IMR-90 (cell line): ENCODE measurements around the gene SLC4A8. TPM values are rescaled to one million over a fixed set of nuclear protein-coding genes. Genes with fewer than 3 reads are reported as not detected.

Source experiments
- ATAC-seq: fragments of 200-7000 bp; cut with Tn5 transposase; 2 replicates; pipeline ENCODE4 v1.9.1; 2020; ENCODE audit warnings: low read depth, mild to moderate bottlenecking, moderate library complexity
- BruUV-seq: library from RNA; stranded (reverse); fragments of 400-500 nt; replicated peaks from 2 replicates; lab custom pipeline; 2021; lab: Mats Ljungman, UMichigan
- CTCF ChIA-PET: fragments of 300-600 bp; formaldehyde crosslinking; extraction: SDS; loops from one replicate; lab custom pipeline; 2021; ENCODE audit warnings: antibody characterized with exemption; lab: Yijun Ruan, JAX
- POLR2A ChIA-PET: fragments of 300-600 bp; sonication (Branson Sonifier 250); formaldehyde crosslinking; loops from one replicate; lab custom pipeline; 2022; ENCODE audit warnings: antibody characterized with exemption; ENCODE audit not compliant: unreplicated experiment; lab: Charles Lee
- DNase-seq: peaks from one replicate; pipeline ENCODE4 v3.0.0; 2013
- H2AFZ ChIP-seq: replicated peaks from 2 replicates; pipeline ENCODE3; 2013; ENCODE audit warnings: low read length, mild to moderate bottlenecking; ENCODE audit not compliant: poor library complexity
- H2AK5ac ChIP-seq: 2 replicates; pipeline ENCODE4 v1.6.1; 2013; ENCODE audit warnings: low read depth, low read length, inconsistent platforms
- H2AK9ac ChIP-seq: replicated peaks from 2 replicates; pipeline ENCODE3; 2013; ENCODE audit warnings: mild to moderate bottlenecking, low read depth, low read length, moderate library complexity; ENCODE audit not compliant: poor library complexity
- H2BK120ac ChIP-seq: 2 replicates; pipeline ENCODE4 v1.6.1; 2013; ENCODE audit warnings: low read depth, low read length, inconsistent platforms
- H2BK15ac ChIP-seq: 3 replicates; pipeline ENCODE4 v1.6.1; 2013; ENCODE audit warnings: low read depth, low read length, inconsistent platforms
- H2BK20ac ChIP-seq: 2 replicates; pipeline ENCODE4 v1.6.1; 2013; ENCODE audit warnings: low read depth, mild to moderate bottlenecking, inconsistent platforms, low read length, moderate library complexity
- H2BK5ac ChIP-seq: 2 replicates; pipeline ENCODE4 v1.6.1; 2013; ENCODE audit warnings: mild to moderate bottlenecking, low read depth, low read length, inconsistent platforms; ENCODE audit not compliant: poor library complexity, severe bottlenecking
- H3K14ac ChIP-seq: replicated peaks from 2 replicates; pipeline ENCODE4 v1.6.1; 2013; ENCODE audit warnings: low read depth, low read length, inconsistent platforms
- H3K18ac ChIP-seq: 2 replicates; pipeline ENCODE4 v1.6.1; 2013; ENCODE audit warnings: low read depth, low read length, control low read depth
- H3K23ac ChIP-seq: 2 replicates; pipeline ENCODE4 v1.6.1; 2013; ENCODE audit warnings: low read depth, low read length, inconsistent platforms
- H3K27ac ChIP-seq: 2 replicates; pipeline ENCODE4 v1.5.1; 2013; ENCODE audit warnings: mild to moderate bottlenecking, control low read depth, low read length; ENCODE audit not compliant: insufficient read depth
- H3K27me3 ChIP-seq: 2 replicates; pipeline ENCODE4 v1.6.1; 2013; ENCODE audit warnings: low read length; ENCODE audit not compliant: control insufficient read depth, insufficient read depth
- H3K36me3 ChIP-seq: 2 replicates; pipeline ENCODE4 v1.6.1; 2013; ENCODE audit warnings: low read length, mixed read lengths; ENCODE audit not compliant: control insufficient read depth, insufficient read depth
- H3K4ac ChIP-seq: 2 replicates; pipeline ENCODE4 v1.6.1; 2013; ENCODE audit warnings: low read depth, low read length, inconsistent platforms
- H3K4me1 ChIP-seq: 2 replicates; pipeline ENCODE4 v1.6.1; 2013; ENCODE audit warnings: low read length, mixed read lengths; ENCODE audit not compliant: control insufficient read depth, insufficient read depth
- H3K4me2 ChIP-seq: 2 replicates; pipeline ENCODE4 v1.6.1; 2013; ENCODE audit warnings: low read depth, mild to moderate bottlenecking, control low read depth, low read length, moderate library complexity
- H3K4me3 ChIP-seq: 2 replicates; pipeline ENCODE4 v1.5.1; 2013; ENCODE audit warnings: low read depth, mild to moderate bottlenecking, control low read depth, low read length, moderate library complexity; ENCODE audit not compliant: insufficient read depth
- H3K56ac ChIP-seq: 2 replicates; pipeline ENCODE4 v1.6.1; 2013; ENCODE audit warnings: low read length, inconsistent platforms; ENCODE audit not compliant: insufficient read depth; ENCODE audit errors: extremely low read depth
- H3K79me1 ChIP-seq, 2 experiments: 2 replicates each; pipeline ENCODE4 v1.6.1; 2013; ENCODE audit warnings: low read length in 2 of 2, inconsistent platforms in 1 of 2, low read depth in 1 of 2
- H3K9ac ChIP-seq: 2 replicates; pipeline ENCODE4 v1.6.1; 2013; ENCODE audit warnings: low read depth, low read length, control low read depth
- H3K9me1 ChIP-seq: 2 replicates; pipeline ENCODE4 v1.6.1; 2013; ENCODE audit warnings: low read length, inconsistent platforms; ENCODE audit not compliant: insufficient read depth
- H3K9me3 ChIP-seq: 2 replicates; pipeline ENCODE4 v1.6.1; 2013; ENCODE audit warnings: low read length; ENCODE audit not compliant: control insufficient read depth, insufficient read depth
- H4K20me1 ChIP-seq: 2 replicates; pipeline ENCODE4 v1.6.1; 2013; ENCODE audit warnings: low read length, inconsistent platforms; ENCODE audit not compliant: insufficient read depth
- H4K5ac ChIP-seq: 2 replicates; pipeline ENCODE4 v1.6.1; 2013; ENCODE audit warnings: mild to moderate bottlenecking, low read depth, low read length, control low read depth
- H4K8ac ChIP-seq, 2 experiments: 2 replicates each; pipeline ENCODE4 v1.6.1; 2013; ENCODE audit warnings: low read depth in 2 of 2, low read length in 2 of 2, control low read depth in 1 of 2, inconsistent platforms in 1 of 2
- H4K91ac ChIP-seq: 2 replicates; pipeline ENCODE4 v1.6.1; 2013; ENCODE audit warnings: low read depth, low read length, inconsistent platforms; ENCODE audit not compliant: insufficient read depth
- RCOR1 ChIP-seq: IDR thresholded peaks from 2 replicates; pipeline ENCODE4 v1.6.1; 2012; ENCODE audit warnings: mild to moderate bottlenecking, low read length, improper control_type of control experiment; ENCODE audit not compliant: insufficient replicate concordance
- RFX5 ChIP-seq: IDR thresholded peaks from 2 replicates; pipeline ENCODE4 v1.8.0; 2012; ENCODE audit warnings: low read depth, mild to moderate bottlenecking, low read length, moderate library complexity
- SMC3 ChIP-seq: fragments of 150-350 bp; IDR thresholded peaks from 2 replicates; pipeline ENCODE4 v1.6.1; 2016; ENCODE audit warnings: low read depth, mild to moderate bottlenecking, antibody characterized with exemption, low read length, moderate library complexity
- WGBS, 2 experiments: methylation state at CpG; one replicate each; pipeline versions ENCODE4 v1.1.5 to v1.1.7; 2013; ENCODE audit warnings: missing lambda C conversion rate in 2 of 2; ENCODE audit not compliant: insufficient read length in 1 of 2; ENCODE audit errors: extremely low coverage in 2 of 2; 5-methylcytosine and 5-hydroxymethylcytosine counted together
- dilution Hi-C: fragments of 300-500 bp; cut with HindIII; formaldehyde crosslinking; loops from one replicate; pipeline ENCODE4 v1.14.3; 2018; ENCODE audit warnings: low sequenced_read_pairs; ENCODE audit not compliant: unreplicated experiment
- in situ Hi-C: fragments of 300-500 bp; cut with MboI; formaldehyde crosslinking; loops from 3 replicates; pipeline ENCODE4 v1.14.3; 2019; ENCODE audit warnings: low sequenced_read_pairs, inconsistent platforms, mixed read lengths
- intact Hi-C: fragments of 100-400 bp; cut with micrococcal nuclease; formaldehyde crosslinking; loops from 2 replicates; pipeline ENCODE4 v1.10.0; 2022
- polyA plus RNA-seq, 3 experiments: library from polyadenylated mRNA; depleted of rRNA; stranded (reverse); fragments of >200 nt; gene quantifications; 2 replicates each; pipeline ENCODE4 v1.2.3, GENCODE V29; 2012; ENCODE audit warnings: low replicate concordance in 1 of 3
- total RNA-seq: library from RNA; depleted of rRNA; stranded (reverse); fragments of >200 nt; gene quantifications from 2 replicates; pipeline ENCODE4 v1.2.3, GENCODE V29; 2012
- TF ChIP-seq, protein P1 (sequence below): fragments of 150-350 bp; IDR thresholded peaks from 2 replicates; pipeline ENCODE4 v1.6.1; 2016; ENCODE audit warnings: low read depth, mild to moderate bottlenecking, low read length, moderate library complexity, borderline replicate concordance

The SLC4A8 gene
- total and polyA plus RNA-seq, 2 of the 4 experiments (the other 2 are of a cell fraction), result 3.1 to 5.2 TPM

GRCh38 chr12:51525518-51525917 is 100.9 kb downstream of the SLC4A8 start:
- Histone ChIP-seq H3K4me3 (no peak overlapping the region), H2AK5ac (no peak overlapping the region), H3K79me1 (no peaks in the 10 kb centered on the region), H3K27me3 (peaks cover 2% of the 10 kb centered on the region; the same call in 1 of the 2 replicates), H2BK15ac (no peak overlapping the region), H2BK5ac (no peak overlapping the region), H2BK20ac (no peak overlapping the region), H4K5ac (no peak overlapping the region), H4K8ac (no peak overlapping the region), H3K23ac (no peak overlapping the region), H3K27ac (no peak overlapping the region), H3K14ac (no peak overlapping the region), H3K18ac (no peak overlapping the region), H3K4ac (no peak overlapping the region), H4K20me1 (no peaks in the 10 kb centered on the region), H3K4me2 (no peak overlapping the region), H3K4me1 (peaks cover 4% of the 10 kb centered on the region; the same call in 1 of the 2 replicates), H3K36me3 (no peaks in the 10 kb centered on the region), H4K91ac (no peak overlapping the region), H3K9ac (no peak overlapping the region), H3K56ac (no peak overlapping the region), H3K9me1 (0 out of 2 replicates have a peak, but pooled peaks cover 3% of the 10 kb centered on the region), H3K9me3 (no peaks in the 10 kb centered on the region), H2AK9ac (no peak overlapping the region), H2BK120ac (no peak overlapping the region), H2AFZ (no peak overlapping the region)
- WGBS, 2 experiments, result 98% methylated on average over 6 of the region's 11 CpGs; no CpG with 5 or more reads in 1 of the 2 experiments
- in situ Hi-C loops, result loop anchor here (5.0 kb wide), 1 partner anchor 103 kb away; the partner anchor contains the start of gene SLC4A8
- TF ChIP-seq SMC3 (no peak), RCOR1 (no peak), RFX5 (no peak)
- TF ChIP-seq, protein P1, sequence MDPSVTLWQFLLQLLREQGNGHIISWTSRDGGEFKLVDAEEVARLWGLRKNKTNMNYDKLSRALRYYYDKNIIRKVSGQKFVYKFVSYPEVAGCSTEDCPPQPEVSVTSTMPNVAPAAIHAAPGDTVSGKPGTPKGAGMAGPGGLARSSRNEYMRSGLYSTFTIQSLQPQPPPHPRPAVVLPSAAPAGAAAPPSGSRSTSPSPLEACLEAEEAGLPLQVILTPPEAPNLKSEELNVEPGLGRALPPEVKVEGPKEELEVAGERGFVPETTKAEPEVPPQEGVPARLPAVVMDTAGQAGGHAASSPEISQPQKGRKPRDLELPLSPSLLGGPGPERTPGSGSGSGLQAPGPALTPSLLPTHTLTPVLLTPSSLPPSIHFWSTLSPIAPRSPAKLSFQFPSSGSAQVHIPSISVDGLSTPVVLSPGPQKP, result no peak
- intact Hi-C loops, result no loop called here
- no TSS peak for BruUV-seq
- dilution Hi-C loops, result no loop called here
- DNase-seq (no peak), ATAC-seq (no peak)
- POLR2A ChIA-PET, result no interaction called here
- CTCF ChIA-PET, result no interaction called here
